Thoracic aorta (tissue), 2 donors: ENCODE results near the gene POT1. TPM values are rescaled to one million over a fixed set of nuclear protein-coding genes. Genes with fewer than 3 reads are reported as not detected.

ENCODE experiments used
- ATAC-seq: fragments of 150-250 bp; one replicate; pipeline ENCODE4 v1.8.0; 2017; ENCODE audit warnings: low read depth; ENCODE audit not compliant: insufficient number of reproducible peaks, low FRiP score
- DNase-seq: peaks from one replicate; pipeline ENCODE4 v3.0.0-alpha.2; 2020; ENCODE audit warnings: low spot score
- H3K27ac ChIP-seq, 2 donors: fragments of 200-600 bp; sonication (generic); 1 replicate in 1 of 2; 2 replicates in 1 of 2; pipeline ENCODE4 v1.5.1; 2016; ENCODE audit warnings: mild to moderate bottlenecking in 2 of 2, moderate library complexity in 2 of 2
- H3K27me3 ChIP-seq: fragments of 200-600 bp; sonication (generic); replicated peaks from 2 replicates; pipeline ENCODE4 v1.6.0; 2016; ENCODE audit warnings: mild to moderate bottlenecking; ENCODE audit not compliant: insufficient read depth
- H3K36me3 ChIP-seq: fragments of 200-600 bp; sonication (generic); one replicate; pipeline ENCODE4 v1.5.1; 2016
- H3K4me1 ChIP-seq, 2 donors: fragments of 200-600 bp; sonication (generic); 1 replicate in 1 of 2; 2 replicates in 1 of 2; pipeline versions ENCODE4 v1.5.1 to v1.6.0; 2016; ENCODE audit warnings: low read depth in 2 of 2, mild to moderate bottlenecking in 1 of 2; ENCODE audit not compliant: control insufficient read depth in 1 of 2
- H3K4me3 ChIP-seq: fragments of 200-600 bp; sonication (generic); 2 replicates; pipeline ENCODE4 v1.5.1; 2016; ENCODE audit warnings: mild to moderate bottlenecking
- H3K9me3 ChIP-seq: fragments of 200-600 bp; sonication (generic); 2 replicates; pipeline ENCODE4 v1.5.1; 2016
- CTCF ChIP-seq: fragments of 200-600 bp; sonication (generic); IDR thresholded peaks from one replicate; pipeline ENCODE4 v1.5.1; 2019; ENCODE audit warnings: antibody characterized with exemption
- total RNA-seq, 2 donors: library from RNA; depleted of rRNA; stranded (reverse); fragments of >200 nt; gene quantifications; one replicate each; pipeline versions ENCODE4 v1.1.0 to v1.2.3, GENCODE V29; 2016

Gene POT1
- total RNA-seq, 2 donors from 2014 or later = 18.9 to 23.4 TPM

- no peak for ATAC-seq
- TF ChIP-seq CTCF = no peak
Observed at GRCh38 chr7:124954790-124955189, 25.2 kb upstream of the POT1 start.

GRCh38 chr7:124945680-124946079, 16.1 kb upstream of the POT1 start:
- no peaks in the 10 kb centered on the region for H3K9me3 ChIP-seq
- no peak overlapping the region for H3K4me3 ChIP-seq
- no peak overlapping the region for H3K27ac ChIP-seq
- ATAC-seq = no peak
- no peak for TF ChIP-seq CTCF
- no peaks in the 10 kb centered on the region for H3K27me3 ChIP-seq
- H3K4me1 ChIP-seq = no peaks in the 10 kb centered on the region
- H3K36me3 ChIP-seq = no peaks in the 10 kb centered on the region
- DNase-seq = no peak

More at GRCh38 chr7:124954790-124955189, 25.2 kb upstream of the POT1 start:
- no peak for DNase-seq
- no peaks in the 10 kb centered on the region for H3K4me1 ChIP-seq
- H3K27me3 ChIP-seq = no peaks in the 10 kb centered on the region
- no peak overlapping the region for H3K27ac ChIP-seq
- H3K36me3 ChIP-seq = no peaks in the 10 kb centered on the region
- H3K9me3 ChIP-seq = no peaks in the 10 kb centered on the region
- no peak overlapping the region for H3K4me3 ChIP-seq

GRCh38 chr7:124943472-124943871, 13.8 kb upstream of the POT1 start:
- Histone ChIP-seq H3K36me3 (no peaks in the 10 kb centered on the region), H3K27me3 (no peaks in the 10 kb centered on the region), H3K4me1 (no peaks in the 10 kb centered on the region), H3K9me3 (no peaks in the 10 kb centered on the region), H3K27ac (no peak overlapping the region), H3K4me3 (no peak overlapping the region)
- ATAC-seq (no peak), DNase-seq (no peak)
- TF ChIP-seq CTCF = no peak

- no peaks in the 10 kb centered on the region for H3K27me3 ChIP-seq
- DNase-seq (no peak), ATAC-seq (no peak)
- no peak overlapping the region for H3K4me3 ChIP-seq
- H3K9me3 ChIP-seq = no peaks in the 10 kb centered on the region
- H3K4me1 ChIP-seq = no peaks in the 10 kb centered on the region
- H3K27ac ChIP-seq = no peak overlapping the region
- TF ChIP-seq CTCF = no peak
- no peaks in the 10 kb centered on the region for H3K36me3 ChIP-seq
Observed at GRCh38 chr7:124942399-124942798, 12.8 kb upstream of the POT1 start.

- no peaks in the 10 kb centered on the region for H3K27me3 ChIP-seq
- TF ChIP-seq CTCF = no peak
- H3K4me1 ChIP-seq = no peaks in the 10 kb centered on the region
- peak overlapping the region; percentile 3 for H3K4me3 ChIP-seq
- H3K9me3 ChIP-seq = no peaks in the 10 kb centered on the region
- no peak overlapping the region for H3K27ac ChIP-seq
- DNase-seq = no peak
- no peak for ATAC-seq
- no peaks in the 10 kb centered on the region for H3K36me3 ChIP-seq
Observed at GRCh38 chr7:124940306-124940705, 10.7 kb upstream of the POT1 start.
